GM19035 (cell line): Measurements from ENCODE around the gene JAG2.

Source experiments
- ATAC-seq: cut with Tn5 transposase; IDR thresholded peaks from one replicate; pipeline ENCODE4 v1.9.1; 2021; ENCODE audit not compliant: unreplicated experiment

The JAG2 gene

DNA sequence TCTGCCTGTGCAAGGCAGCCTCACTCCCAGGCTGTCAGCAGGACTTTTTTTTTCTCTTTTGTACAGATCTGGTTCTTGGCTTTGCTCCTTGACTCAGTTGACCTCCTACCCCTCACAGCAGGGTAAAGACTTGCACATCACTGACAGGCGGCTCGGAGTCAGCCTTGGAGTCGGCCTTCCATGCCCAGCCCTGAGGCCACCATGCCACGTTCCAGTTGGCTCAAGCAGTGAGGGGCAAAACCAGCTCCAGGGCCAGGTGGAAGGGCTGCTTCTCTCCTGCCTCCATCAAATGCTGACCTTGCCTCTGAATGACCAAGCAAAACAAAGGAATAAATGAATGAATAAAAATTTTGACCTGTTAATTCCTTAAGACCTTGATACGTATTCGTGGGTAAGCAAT is 27.6 kb downstream of the JAG2 start:
- ATAC-seq: no peak

DNA sequence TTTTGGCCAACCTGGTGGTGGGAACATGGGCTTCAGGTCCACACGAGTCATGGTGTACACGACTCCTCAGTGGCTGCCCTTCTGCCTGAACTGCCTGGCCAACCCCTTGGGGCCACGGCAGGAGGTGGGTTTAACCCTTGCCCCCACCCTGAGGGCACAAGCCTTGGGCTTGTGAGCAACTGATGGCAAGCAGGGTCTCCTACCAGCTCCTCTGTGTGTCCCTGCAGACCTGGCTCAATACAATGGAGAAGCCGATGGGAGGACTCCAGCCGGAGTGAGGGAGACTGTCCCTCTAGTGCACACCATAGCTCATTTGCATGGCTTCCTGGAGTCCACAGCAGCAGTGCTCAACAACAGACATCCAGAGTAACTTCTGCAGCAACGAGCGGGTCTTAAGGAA is 28.0 kb downstream of the JAG2 start:
- ATAC-seq: no peak

DNA sequence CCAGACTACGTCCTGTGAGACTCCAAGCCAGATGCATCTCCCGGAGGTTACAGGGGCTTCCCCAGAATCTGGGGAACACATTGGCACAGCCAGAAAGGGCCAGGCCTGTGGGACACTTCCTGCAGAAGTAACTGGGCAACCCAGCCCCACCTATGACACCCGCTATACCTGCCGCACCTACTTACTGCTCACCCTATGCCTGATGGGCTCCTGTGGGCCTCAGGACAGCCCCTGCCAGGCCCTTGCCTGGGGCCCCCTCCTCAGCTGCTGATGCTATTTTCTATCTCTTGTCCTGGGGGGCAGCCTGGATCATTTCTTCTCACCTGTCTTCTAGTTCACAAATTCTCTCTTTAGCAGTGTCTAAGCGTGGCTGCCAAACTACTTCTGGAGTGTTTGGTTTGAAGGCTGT is 28.7 kb downstream of the JAG2 start:
- no peak for ATAC-seq

DNA sequence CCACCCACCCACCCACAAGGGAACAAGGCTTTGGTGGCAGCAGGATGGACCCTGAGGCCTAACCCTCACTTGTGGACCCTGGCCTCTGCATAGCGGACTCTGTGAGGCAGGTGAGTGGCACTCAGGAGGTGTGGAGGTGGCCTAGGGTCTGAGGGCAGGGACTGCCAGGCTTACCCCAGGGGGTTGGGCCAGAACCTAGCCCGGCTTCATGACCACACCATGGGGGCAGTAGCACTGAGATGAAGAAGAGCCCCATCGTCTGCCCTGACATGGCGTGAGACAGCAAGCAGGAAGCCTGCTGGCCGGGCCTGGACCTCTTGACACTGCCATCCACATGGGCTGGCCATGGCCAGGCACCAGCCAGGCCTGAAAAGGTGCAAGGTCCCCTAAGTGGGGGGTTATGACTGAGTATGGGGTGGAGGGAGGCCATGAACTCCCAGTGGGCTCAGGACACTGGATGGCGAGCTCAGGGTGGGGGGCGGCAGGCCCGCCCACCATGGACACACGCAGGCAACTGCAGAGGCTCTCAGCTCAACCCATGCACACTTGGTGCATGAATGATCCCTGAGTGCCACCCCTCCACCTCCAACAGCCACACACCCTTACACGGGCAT is 29.3 kb downstream of the JAG2 start:
- no peak for ATAC-seq

DNA sequence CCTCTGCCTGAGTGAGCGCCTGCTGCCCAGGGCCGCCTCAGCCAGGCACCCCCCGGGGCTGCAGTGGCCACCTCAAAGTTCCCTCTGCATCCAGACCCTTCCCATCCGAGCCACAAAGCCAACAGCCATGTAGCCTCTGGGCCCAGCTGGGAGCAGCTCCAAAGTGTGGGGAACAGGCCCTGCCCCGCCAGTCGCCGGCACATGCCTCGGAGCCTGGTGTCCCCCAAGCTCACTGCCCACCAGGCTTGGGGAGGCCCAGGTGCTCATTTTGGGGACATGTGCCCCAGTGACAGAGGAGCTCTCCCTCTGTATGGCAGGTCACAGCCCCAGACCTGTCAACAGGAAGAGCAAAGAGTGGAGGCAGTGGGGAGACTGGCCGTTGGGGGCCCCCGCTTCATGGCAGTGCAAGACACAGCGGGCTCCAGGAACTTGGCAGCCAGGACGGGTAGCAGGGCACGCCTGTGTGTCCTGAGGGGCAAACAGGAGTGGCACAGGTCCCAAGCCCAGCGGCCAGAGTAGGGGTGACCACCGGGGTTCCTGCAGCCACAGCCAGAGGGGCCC is 29.9 kb downstream of the JAG2 start:
- ATAC-seq: no peak

DNA sequence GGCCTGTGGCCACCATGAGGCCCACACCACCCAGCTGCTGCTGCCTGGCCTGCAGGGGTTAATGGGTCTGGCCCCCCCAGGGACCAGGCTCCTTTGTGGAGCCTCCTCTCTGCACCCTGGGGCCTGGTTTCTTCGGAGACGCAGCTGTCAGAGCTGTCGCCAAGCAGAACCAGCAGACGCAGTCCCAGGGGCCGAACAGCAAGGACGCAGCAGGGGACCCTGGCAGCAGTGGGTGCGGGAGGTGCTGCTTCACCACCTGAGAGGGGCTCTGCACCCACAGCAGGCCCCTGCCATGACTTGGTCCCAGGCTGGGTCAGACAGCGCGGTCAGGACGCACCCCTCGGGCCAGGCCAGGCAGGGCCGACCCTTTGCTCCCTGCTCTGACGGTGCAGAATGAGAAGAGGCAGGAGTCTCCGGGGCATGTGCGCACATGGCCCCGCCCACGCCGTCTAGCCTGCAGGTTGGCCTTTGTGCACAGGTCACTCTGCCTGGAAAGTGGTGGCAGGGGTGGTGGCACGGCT is 30.5 kb downstream of the JAG2 start:
- no peak for ATAC-seq

DNA sequence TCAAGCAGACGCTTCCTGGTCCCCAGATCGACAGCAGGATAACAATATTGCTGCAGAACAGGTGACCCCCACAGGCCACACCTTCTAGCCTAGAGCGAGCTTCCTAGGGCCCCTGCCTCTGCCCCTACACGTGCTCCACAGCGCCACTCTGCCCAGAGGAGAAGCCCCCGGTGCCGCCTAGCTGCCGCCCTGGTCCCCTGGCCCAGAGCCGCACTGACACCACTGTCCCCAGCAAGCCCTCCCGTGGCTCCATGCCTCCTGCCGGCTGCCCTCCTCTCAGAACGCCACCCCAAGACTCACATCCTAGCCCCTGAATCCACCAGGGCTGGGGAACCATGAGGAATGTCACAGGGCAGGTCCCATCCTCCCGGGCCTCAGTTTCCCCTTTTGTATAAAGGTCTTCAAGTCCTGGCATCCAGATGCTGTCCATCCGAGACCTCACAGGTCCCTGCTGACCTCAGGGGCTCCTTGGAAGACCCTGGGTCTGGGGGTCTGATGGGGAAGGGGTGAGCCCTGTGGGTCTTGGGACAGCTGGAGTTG is 31.0 kb downstream of the JAG2 start:
- no peak for ATAC-seq

DNA sequence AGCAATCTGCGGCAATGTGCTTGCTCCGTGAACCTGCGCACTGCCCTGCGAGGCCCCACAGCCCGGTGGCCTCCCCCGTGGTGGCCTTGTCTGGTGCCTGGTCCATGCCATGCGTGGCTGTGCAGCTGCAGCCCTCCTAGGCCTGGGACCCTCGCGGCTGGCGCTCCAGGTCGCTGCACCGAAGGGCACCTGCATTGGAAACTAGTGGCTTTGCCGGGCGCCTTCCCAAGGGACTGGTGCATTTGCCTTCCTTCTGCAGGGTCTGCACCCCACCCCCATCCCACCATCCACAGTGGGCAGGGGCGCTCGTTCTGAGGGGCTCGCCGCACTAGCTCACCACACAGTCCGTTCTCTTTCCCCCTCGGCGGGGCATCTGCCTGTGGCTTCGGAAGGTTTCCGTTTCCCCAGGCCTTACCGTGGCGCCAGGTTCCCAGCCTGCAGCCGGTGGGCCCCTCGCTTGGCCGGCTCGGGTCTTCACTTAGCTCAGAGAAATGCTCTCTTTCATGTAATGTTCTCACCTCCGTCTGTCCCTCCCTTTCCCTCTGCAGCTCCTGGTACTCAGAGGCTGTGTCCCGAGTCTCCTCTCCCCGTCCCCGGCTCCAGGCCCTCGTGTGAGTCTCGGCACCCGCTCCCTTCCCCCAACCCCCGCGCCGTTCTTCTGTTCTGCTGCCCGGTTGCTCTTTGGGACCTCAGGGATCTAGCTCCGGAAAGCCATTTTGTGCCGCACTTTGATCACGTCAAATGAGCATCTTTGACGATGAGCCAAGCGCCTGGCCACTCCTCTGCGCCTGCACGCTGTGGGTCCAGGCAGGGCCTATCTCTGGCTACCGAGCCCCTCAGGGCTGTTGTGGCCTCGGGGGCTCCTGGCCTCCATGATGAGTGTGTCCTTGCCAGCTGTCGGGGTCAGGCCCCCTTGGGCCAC is 31.9 kb downstream of the JAG2 start:
- ATAC-seq: no peak

DNA sequence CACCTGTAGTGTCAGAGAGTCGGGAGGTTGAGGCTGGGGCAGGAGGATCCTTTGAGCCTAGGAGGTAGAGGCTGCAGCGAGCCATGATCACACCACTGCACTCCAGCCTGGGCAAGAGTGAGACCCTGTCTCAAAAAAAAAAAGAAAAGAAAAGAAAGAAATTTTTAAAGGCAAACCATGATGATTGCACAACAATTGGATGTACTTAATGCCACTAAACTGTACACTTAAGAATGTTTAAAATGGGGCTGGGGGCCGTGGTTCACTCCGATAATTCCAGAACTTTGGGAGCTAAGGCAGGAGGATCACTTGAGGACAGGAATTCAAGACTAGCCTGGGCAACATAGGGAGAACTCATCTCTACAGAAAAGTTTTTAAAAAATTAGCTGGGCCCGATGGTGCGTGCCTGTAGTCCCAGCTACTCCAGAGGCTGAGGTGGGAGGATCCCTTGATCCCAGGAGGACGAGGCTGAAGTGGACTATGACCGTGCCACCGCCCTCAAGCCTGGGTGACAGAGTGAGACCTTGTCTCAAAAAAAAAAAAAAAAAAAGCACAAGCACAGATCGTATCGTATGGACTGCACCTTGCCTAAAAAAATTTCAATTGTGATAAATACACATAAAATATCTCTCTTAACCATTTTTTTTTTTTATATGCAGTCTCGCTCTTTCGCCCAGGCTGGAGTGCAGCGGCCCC is 32.7 kb downstream of the JAG2 start:
- ATAC-seq: no peak

DNA sequence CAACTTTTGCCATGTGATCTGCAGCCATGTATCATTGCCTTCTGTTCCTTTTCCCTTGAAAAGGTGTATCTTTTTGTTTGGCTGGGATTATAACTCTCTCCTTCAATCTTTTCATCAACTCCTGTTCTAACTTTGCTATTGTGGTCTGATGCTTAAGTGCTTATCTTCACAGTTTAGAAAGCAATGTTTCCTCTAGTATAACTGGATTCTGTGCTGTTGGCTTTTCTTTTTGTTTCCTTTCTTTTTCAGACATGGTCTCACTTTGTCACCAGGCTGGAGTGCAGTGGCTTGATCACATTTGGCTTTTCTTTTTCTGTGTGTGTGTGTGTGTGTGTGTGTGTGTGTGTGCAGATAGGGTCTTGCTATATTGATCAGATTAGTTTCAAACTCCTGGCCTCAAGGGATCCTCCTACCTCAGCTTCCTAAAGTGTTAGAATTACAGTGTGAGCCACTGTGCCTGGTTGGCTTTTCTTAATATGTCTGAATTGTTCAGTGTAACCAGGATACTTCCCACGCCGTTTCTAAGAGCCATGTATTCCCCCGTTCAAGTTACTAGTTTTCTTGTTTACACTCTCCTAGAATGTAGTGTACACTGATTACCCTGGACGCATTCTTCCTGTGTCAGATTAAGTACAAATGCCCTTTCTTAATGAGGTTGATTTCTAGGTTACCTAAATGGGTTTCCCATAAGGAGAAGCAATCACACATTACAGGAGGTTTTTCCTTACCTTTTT is 35.5 kb downstream of the JAG2 start:
- no peak for ATAC-seq

DNA sequence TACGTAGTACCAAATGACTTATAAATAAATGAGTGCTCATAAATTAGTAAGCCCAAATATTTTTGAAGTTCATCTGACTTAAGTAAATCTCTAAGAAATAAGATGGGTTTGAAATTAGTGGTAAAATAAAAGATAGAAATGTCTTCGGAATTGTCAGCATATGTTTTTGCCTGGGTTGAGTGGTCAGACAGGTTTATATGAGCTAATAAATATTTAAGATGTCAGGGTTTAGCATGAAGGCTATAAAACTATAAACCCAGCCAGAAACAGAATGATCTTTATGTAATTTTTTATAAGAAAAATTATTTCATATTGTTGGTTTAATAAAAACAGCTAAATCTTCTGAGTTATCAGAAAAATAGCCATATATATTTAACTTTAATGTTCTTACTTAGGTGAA is 37.3 kb downstream of the JAG2 start:
- ATAC-seq: no peak

DNA sequence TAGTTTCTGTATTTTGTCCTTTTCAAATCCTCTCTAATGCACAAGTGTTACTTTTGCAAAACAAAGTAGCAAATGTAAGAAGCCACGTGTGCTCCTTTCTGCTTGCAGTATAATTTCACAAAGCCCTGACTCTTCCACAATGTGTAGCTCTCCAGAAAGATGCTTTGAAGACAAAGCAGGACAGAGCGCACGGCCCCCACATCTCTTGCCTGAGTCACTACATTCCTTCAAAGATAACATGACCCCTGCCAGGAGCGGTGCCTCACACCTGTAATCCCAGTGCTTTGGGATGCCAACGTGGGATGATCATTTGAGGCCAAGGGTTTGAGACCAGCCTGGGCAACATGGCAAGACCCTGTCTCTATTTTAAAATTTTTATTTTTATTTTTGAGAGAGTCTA is 40.5 kb downstream of the JAG2 start:
- no peak for ATAC-seq

DNA sequence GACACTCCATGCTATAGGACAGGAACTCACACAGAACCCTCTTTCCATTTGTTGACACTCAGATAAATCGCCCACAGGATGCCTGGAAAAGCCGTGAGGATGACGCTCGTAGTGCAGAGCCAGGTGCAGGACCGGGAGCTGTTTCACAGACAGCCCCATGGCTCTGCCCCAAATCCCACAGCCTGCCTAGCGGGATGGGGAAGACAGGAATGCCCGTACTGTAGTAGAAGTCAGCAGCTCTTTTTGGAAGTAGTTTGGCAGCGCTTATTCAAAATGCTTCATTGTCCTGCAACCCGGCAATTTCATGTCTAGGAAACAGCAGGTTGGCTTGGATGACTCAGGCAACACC is 41.6 kb downstream of the JAG2 start:
- no peak for ATAC-seq

DNA sequence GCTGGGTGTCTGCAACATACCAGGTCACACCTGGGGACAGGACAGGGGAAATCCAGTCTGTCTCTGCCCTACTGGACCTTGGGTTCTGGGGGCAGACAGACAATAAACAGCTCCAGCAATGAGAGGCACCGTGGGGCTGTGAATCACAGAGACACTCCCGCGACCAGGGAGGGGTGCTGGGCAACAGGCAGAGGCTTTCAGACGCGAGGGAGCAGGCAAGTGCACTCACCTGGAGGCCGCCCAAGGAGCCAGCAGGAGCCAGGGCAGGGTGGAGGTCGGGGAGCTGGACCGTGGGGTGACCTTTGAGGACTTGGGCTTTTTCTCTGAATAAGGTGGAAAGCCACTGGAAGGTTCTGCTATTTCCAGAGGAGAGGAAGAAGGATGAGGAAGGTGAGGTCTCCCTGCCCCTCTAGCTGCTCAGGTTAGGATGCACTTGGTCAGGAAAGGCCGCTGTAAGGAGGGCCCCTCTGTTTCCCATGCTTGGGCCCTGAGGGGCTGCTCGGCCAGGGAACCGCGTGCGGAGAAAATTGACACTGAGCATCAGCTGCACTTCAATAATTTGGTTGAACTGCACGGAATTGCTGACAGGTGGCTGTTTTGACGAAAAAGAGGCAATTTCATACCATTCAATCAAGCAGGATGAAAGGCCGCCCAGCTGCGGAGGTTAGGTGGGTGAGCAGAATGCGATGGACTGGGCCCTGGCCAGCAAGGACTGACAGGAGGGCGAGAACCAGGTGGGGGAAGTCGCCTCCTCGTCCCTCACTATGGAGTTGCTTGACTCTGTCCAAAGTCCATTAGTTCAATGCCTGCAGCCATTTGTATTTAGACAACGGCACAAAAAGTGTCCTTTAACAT is 42.2 kb downstream of the JAG2 start:
- no peak for ATAC-seq

DNA sequence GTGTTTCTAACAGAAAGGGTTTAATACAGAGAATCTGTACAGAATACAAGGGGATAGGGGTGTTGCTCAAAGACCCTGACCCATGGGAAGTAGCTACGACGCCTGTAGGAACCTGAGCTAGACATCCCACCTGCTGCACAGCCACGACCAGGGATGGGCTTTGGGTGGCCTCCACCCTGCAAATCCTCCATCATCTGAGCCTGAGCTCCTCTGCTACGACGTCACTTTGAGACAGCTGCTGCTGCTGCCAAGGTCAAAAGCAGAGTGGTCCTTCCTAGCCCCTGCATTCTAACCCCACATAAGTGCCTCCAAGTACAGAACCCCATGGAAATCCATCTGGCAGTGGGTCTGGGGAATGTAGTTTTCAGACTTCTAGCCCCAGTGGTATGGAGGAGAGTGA is 43.8 kb downstream of the JAG2 start:
- no peak for ATAC-seq

DNA sequence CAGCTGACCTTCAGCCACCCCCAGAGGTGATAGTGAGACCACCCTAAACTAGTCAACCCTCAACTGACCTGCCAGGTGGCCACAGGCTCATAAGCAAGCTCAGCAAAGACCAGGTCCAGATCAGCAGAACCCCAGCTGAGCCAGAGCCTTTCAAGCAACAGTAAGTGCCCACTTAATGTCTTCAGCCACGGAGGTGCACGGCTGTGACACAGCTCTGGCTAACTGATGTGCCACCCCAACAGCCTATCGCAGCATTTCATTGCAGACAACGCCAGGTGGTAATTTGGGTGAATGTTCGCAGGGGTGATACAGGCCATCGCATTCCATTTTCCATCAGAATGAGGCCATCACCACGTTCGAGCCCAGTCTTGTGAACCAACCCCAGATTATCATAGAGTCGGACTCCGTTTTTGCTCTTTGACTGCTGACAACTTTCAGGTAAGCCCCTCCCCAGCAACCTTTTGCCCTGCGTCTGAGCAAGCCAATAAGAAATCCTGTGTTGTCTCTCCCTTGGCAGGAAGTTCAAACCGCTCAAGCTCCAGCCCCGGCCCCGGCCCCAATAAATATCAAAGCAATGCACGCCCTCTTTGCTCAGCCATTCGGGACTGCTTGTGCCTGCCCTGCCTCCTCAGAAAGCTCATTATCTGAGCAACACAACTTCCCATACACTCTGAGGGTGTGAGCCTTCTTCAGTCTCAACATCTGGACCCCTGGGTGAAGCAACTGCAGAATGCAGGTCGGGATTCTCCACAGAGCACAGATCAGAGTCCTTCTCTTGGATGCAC is 44.4 kb downstream of the JAG2 start:
- no peak for ATAC-seq

DNA sequence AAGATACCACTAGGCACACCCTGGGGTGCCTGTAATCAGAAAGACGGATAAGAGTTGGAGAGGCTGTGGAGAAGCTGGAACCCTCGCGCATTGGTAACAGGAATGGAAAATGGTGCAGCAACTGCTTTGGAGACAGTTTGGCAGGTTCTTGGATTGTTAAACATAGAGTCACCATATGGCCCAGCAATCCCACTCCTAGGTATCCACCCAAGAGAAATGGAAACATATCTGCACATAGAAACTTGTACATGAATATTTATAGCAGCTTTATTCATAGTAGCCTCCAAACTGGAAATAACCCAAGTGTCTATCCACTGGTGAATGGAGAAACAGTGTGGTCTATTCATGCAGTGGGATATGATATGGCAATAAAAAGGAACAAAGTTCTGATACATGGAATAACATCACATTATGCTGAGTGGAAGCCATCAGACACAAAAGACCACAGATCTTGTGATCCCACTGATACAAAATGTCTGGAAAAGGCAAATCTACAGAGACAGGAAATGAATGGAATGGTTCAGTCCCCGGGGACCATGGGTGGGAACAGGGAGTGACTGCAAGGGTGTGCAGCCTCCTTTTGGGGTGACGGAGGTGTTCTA is 45.4 kb downstream of the JAG2 start:
- no peak for ATAC-seq

DNA sequence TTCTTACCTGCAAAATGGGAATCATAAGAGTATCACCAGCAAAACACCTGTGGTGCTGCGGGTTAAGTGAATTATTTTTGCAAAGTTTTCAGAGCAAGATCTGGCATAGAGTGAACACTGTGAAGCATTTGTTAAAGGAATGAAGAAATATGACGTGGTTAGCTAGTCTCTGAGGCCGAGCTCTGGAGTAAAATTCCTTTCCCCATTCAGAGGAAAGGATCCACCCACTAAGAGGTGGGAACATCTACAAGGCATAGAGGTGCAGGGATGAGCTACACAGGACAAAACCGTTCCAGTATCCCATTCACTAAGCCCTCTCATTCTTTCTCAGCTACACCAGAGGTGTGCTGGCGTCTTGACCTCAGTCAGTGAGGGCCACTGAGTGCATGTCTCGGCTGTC is 48.5 kb downstream of the JAG2 start:
- ATAC-seq: no peak
